ENCODE data around the gene CAT. TPM values are rescaled to one million over a fixed set of nuclear protein-coding genes. Genes with fewer than 3 reads are reported as not detected.

The CAT gene
- total and polyA plus RNA-seq, 5 donors from 2014 or later = 26.8 to 119 (median 90.6) TPM

GRCh38 chr11:34510218-34510617 is 71.5 kb downstream of the CAT start:
- H3K27me3 Mint-ChIP-seq = no peaks in the 10 kb centered on the region
- H3K4me3 ChIP-seq (ENCODE audit: low read depth, low read length) = no peak overlapping the region
- no peak overlapping the region for H3K27ac Mint-ChIP-seq
- no peaks in the 10 kb centered on the region for H3K9me3 Mint-ChIP-seq
- H3K9me3 ChIP-seq (ENCODE audit: control insufficient read depth in 2 of 2, low read length in 2 of 2) = no peaks in the 10 kb centered on the region
- DNase-seq (no peak), ATAC-seq (ENCODE audit: low read depth in 2 of 2) (no peak)
- no peaks in the 10 kb centered on the region for H3K36me3 ChIP-seq (ENCODE audit: control insufficient read depth, insufficient read depth, low read length)
- no peaks in the 10 kb centered on the region for H3K4me1 ChIP-seq (ENCODE audit: control insufficient read depth, insufficient read depth, low read length, poor library complexity, severe bottlenecking)
- no peaks in the 10 kb centered on the region for H3K4me1 Mint-ChIP-seq
- no peaks in the 10 kb centered on the region for H3K36me3 Mint-ChIP-seq
- no peak overlapping the region for H3K4me3 Mint-ChIP-seq
- H3K27me3 ChIP-seq (ENCODE audit: control insufficient read depth, insufficient read depth, low read length) = no peaks in the 10 kb centered on the region
- no peak overlapping the region for H3K27ac ChIP-seq (ENCODE audit: insufficient read depth, low read length, poor library complexity, severe bottlenecking)

GRCh38 chr11:34510673-34511072 is 71.9 kb downstream of the CAT start:
- Mint-ChIP-seq H3K36me3 (no peaks in the 10 kb centered on the region), H3K9me3 (no peaks in the 10 kb centered on the region), H3K27me3 (no peaks in the 10 kb centered on the region), H3K4me3 (no peak overlapping the region), H3K4me1 (no peaks in the 10 kb centered on the region), H3K27ac (no peak overlapping the region)
- DNase-seq = no peak
- Histone ChIP-seq H3K4me3 (ENCODE audit: low read depth, low read length) (no peak overlapping the region), H3K36me3 (ENCODE audit: control insufficient read depth, insufficient read depth, low read length) (no peaks in the 10 kb centered on the region), H3K9me3 (ENCODE audit: control insufficient read depth in 2 of 2, low read length in 2 of 2) (no peaks in the 10 kb centered on the region), H3K4me1 (ENCODE audit: control insufficient read depth, insufficient read depth, low read length, poor library complexity, severe bottlenecking) (no peaks in the 10 kb centered on the region), H3K27ac (ENCODE audit: insufficient read depth, low read length, poor library complexity, severe bottlenecking) (no peak overlapping the region), H3K27me3 (ENCODE audit: control insufficient read depth, insufficient read depth, low read length) (no peaks in the 10 kb centered on the region)
- no peak for ATAC-seq (ENCODE audit: low read depth in 2 of 2)

- ATAC-seq (ENCODE audit: low read depth in 2 of 2) (peak in 1 of 2 donors; percentile 59), DNase-seq (peak in 2 of 3 donors; percentile 24 to 55)
- no peak overlapping the region for H3K4me3 ChIP-seq (ENCODE audit: low read depth, low read length)
- Mint-ChIP-seq H3K27ac (no peak overlapping the region), H3K9me3 (no peaks in the 10 kb centered on the region), H3K36me3 (no peaks in the 10 kb centered on the region), H3K4me1 (no peaks in the 10 kb centered on the region), H3K27me3 (no peaks in the 10 kb centered on the region), H3K4me3 (no peak overlapping the region)
- no peaks in the 10 kb centered on the region for H3K4me1 ChIP-seq (ENCODE audit: control insufficient read depth, insufficient read depth, low read length, poor library complexity, severe bottlenecking)
- H3K27me3 ChIP-seq (ENCODE audit: control insufficient read depth, insufficient read depth, low read length) = peaks cover 2% of the 10 kb centered on the region
- no peak overlapping the region for H3K27ac ChIP-seq (ENCODE audit: insufficient read depth, low read length, poor library complexity, severe bottlenecking)
- H3K9me3 ChIP-seq (ENCODE audit: control insufficient read depth in 2 of 2, low read length in 2 of 2) = no peaks in the 10 kb centered on the region
- H3K36me3 ChIP-seq (ENCODE audit: control insufficient read depth, insufficient read depth, low read length) = no peaks in the 10 kb centered on the region
Observed at GRCh38 chr11:34512840-34513681, 74.3 kb downstream of the CAT start.

GRCh38 chr11:34513682-34514449 is 75.1 kb downstream of the CAT start, which contains the start of gene ELF5:
TSS of gene ELF5 (minus strand) at chr11:34513794. CDS start at chr11:34505749, 8,045 bp downstream.
- DNase-seq = no peak
- no peaks in the 10 kb centered on the region for H3K9me3 Mint-ChIP-seq
- ATAC-seq (ENCODE audit: low read depth in 2 of 2) = no peak
- no peak within 1 kb of the TSS for H3K27ac Mint-ChIP-seq
- Histone ChIP-seq H3K9me3 (ENCODE audit: control insufficient read depth in 2 of 2, low read length in 2 of 2) (no peaks in the 10 kb centered on the region), H3K27ac (ENCODE audit: insufficient read depth, low read length, poor library complexity, severe bottlenecking) (no peak within 1 kb of the TSS), H3K4me1 (ENCODE audit: control insufficient read depth, insufficient read depth, low read length, poor library complexity, severe bottlenecking) (no peaks in the 10 kb centered on the region), H3K4me3 (ENCODE audit: low read depth, low read length) (no peak within 1 kb of the TSS), H3K36me3 (ENCODE audit: control insufficient read depth, insufficient read depth, low read length) (no peaks in the 10 kb centered on the region), H3K27me3 (ENCODE audit: control insufficient read depth, insufficient read depth, low read length) (peaks cover 2% of the 10 kb centered on the region)
- H3K27me3 Mint-ChIP-seq = no peaks in the 10 kb centered on the region
- H3K4me3 Mint-ChIP-seq = no peak within 1 kb of the TSS
- H3K4me1 Mint-ChIP-seq = no peaks in the 10 kb centered on the region
- H3K36me3 Mint-ChIP-seq = no peaks in the 10 kb centered on the region

GRCh38 chr11:34514597-34514996 is 75.9 kb downstream of the CAT start:
- Histone ChIP-seq H3K4me3 (ENCODE audit: low read depth, low read length) (no peak overlapping the region), H3K27ac (ENCODE audit: insufficient read depth, low read length, poor library complexity, severe bottlenecking) (no peak overlapping the region), H3K36me3 (ENCODE audit: control insufficient read depth, insufficient read depth, low read length) (no peaks in the 10 kb centered on the region), H3K9me3 (ENCODE audit: control insufficient read depth in 2 of 2, low read length in 2 of 2) (no peaks in the 10 kb centered on the region), H3K4me1 (ENCODE audit: control insufficient read depth, insufficient read depth, low read length, poor library complexity, severe bottlenecking) (no peaks in the 10 kb centered on the region), H3K27me3 (ENCODE audit: control insufficient read depth, insufficient read depth, low read length) (peaks cover 2% of the 10 kb centered on the region)
- no peak for DNase-seq
- Mint-ChIP-seq H3K36me3 (no peaks in the 10 kb centered on the region), H3K27ac (no peak overlapping the region), H3K9me3 (no peaks in the 10 kb centered on the region), H3K4me3 (no peak overlapping the region), H3K4me1 (no peaks in the 10 kb centered on the region), H3K27me3 (no peaks in the 10 kb centered on the region)
- no peak for ATAC-seq (ENCODE audit: low read depth in 2 of 2)

- H3K27me3 Mint-ChIP-seq = no peaks in the 10 kb centered on the region
- H3K4me1 ChIP-seq (ENCODE audit: control insufficient read depth, insufficient read depth, low read length, poor library complexity, severe bottlenecking) = no peaks in the 10 kb centered on the region
- H3K36me3 Mint-ChIP-seq = no peaks in the 10 kb centered on the region
- ATAC-seq (ENCODE audit: low read depth in 2 of 2) = no peak
- no peaks in the 10 kb centered on the region for H3K4me1 Mint-ChIP-seq
- H3K4me3 Mint-ChIP-seq = no peak overlapping the region
- no peak overlapping the region for H3K4me3 ChIP-seq (ENCODE audit: low read depth, low read length)
- H3K27ac ChIP-seq (ENCODE audit: insufficient read depth, low read length, poor library complexity, severe bottlenecking) = no peak overlapping the region
- H3K36me3 ChIP-seq (ENCODE audit: control insufficient read depth, insufficient read depth, low read length) = no peaks in the 10 kb centered on the region
- H3K9me3 ChIP-seq (ENCODE audit: control insufficient read depth in 2 of 2, low read length in 2 of 2) = no peaks in the 10 kb centered on the region
- DNase-seq = no peak
- H3K27ac Mint-ChIP-seq = no peak overlapping the region
- H3K9me3 Mint-ChIP-seq = no peaks in the 10 kb centered on the region
- H3K27me3 ChIP-seq (ENCODE audit: control insufficient read depth, insufficient read depth, low read length) = peaks cover 2% of the 10 kb centered on the region
Observed at GRCh38 chr11:34516247-34517040, 77.7 kb downstream of the CAT start.

GRCh38 chr11:34519595-34520235 is 81.0 kb downstream of the CAT start:
- H3K27me3 Mint-ChIP-seq = no peaks in the 10 kb centered on the region
- H3K36me3 Mint-ChIP-seq = no peaks in the 10 kb centered on the region
- no peak overlapping the region for H3K4me3 Mint-ChIP-seq
- H3K36me3 ChIP-seq (ENCODE audit: control insufficient read depth, insufficient read depth, low read length) = no peaks in the 10 kb centered on the region
- H3K27ac Mint-ChIP-seq = no peak overlapping the region
- DNase-seq (no peak), ATAC-seq (ENCODE audit: low read depth in 2 of 2) (no peak)
- H3K9me3 ChIP-seq (ENCODE audit: control insufficient read depth in 2 of 2, low read length in 2 of 2) = no peaks in the 10 kb centered on the region
- H3K27me3 ChIP-seq (ENCODE audit: control insufficient read depth, insufficient read depth, low read length) = peaks cover 2% of the 10 kb centered on the region
- no peak overlapping the region for H3K27ac ChIP-seq (ENCODE audit: insufficient read depth, low read length, poor library complexity, severe bottlenecking)
- H3K4me1 ChIP-seq (ENCODE audit: control insufficient read depth, insufficient read depth, low read length, poor library complexity, severe bottlenecking) = no peaks in the 10 kb centered on the region
- H3K4me1 Mint-ChIP-seq = no peaks in the 10 kb centered on the region
- no peak overlapping the region for H3K4me3 ChIP-seq (ENCODE audit: low read depth, low read length)
- H3K9me3 Mint-ChIP-seq = no peaks in the 10 kb centered on the region
